OCI-LY7 (cell line): Measurements from ENCODE around the gene PCYOX1L. TPM values are rescaled to one million over a fixed set of nuclear protein-coding genes. Genes with fewer than 3 reads are reported as not detected.
"Not testable (repeated sequence)": the region's sequence is repeated elsewhere in the genome, so short reads cannot be mapped to it uniquely, and the experiment has no call there.

ENCODE experiments used
- BruUV-seq: library from RNA; stranded (reverse); fragments of 400-500 nt; replicated peaks from 2 replicates; lab custom pipeline; 2021; lab: Mats Ljungman, UMichigan
- CTCF ChIA-PET: fragments of 300-600 bp; sonication (Branson Sonifier 250); formaldehyde crosslinking; loops from one replicate; lab custom pipeline; 2022; ENCODE audit warnings: antibody characterized with exemption; ENCODE audit not compliant: unreplicated experiment; lab: Charles Lee
- POLR2A ChIA-PET: fragments of 300-600 bp; sonication (Branson Sonifier 250); formaldehyde crosslinking; loops from one replicate; lab custom pipeline; 2022; ENCODE audit warnings: antibody characterized with exemption; lab: Charles Lee
- DNase-seq: peaks from one replicate; pipeline ENCODE4 v3.0.0-alpha.2; 2015; ENCODE audit warnings: low spot score
- H2AFZ ChIP-seq: fragments of 200-600 bp; sonication (generic), shearing (Covaris generic); 2 replicates; pipeline ENCODE4 v1.6.1; 2014; ENCODE audit warnings: mild to moderate bottlenecking, antibody characterized with exemption, low read length, moderate library complexity
- H3K27ac ChIP-seq: fragments of 200-600 bp; sonication (generic); 2 replicates; pipeline ENCODE4 v1.5.1; 2014; ENCODE audit warnings: mixed run types, low read depth, mild to moderate bottlenecking, moderate library complexity, low read length, inconsistent platforms; ENCODE audit not compliant: poor library complexity, severe bottlenecking
- H3K36me3 ChIP-seq: fragments of 200-600 bp; sonication (generic); 2 replicates; pipeline ENCODE4 v1.6.1; 2014; ENCODE audit warnings: mild to moderate bottlenecking, antibody characterized with exemption, low read length, moderate library complexity, mixed read lengths; ENCODE audit not compliant: insufficient read depth
- H3K4me1 ChIP-seq: fragments of 200-600 bp; sonication (generic); 2 replicates; pipeline ENCODE4 v1.5.1; 2014; ENCODE audit warnings: mild to moderate bottlenecking, low read length; ENCODE audit not compliant: insufficient read depth, poor library complexity, severe bottlenecking
- H3K4me2 ChIP-seq: fragments of 200-600 bp; sonication (generic); 2 replicates; pipeline ENCODE4 v1.6.1; 2014; ENCODE audit warnings: mild to moderate bottlenecking, low read length
- H3K4me3 ChIP-seq: fragments of 200-600 bp; sonication (generic); 2 replicates; pipeline ENCODE4 v1.5.1; 2014; ENCODE audit warnings: mild to moderate bottlenecking, low read depth, low read length; ENCODE audit not compliant: poor library complexity, severe bottlenecking
- H3K79me2 ChIP-seq: fragments of 200-600 bp; sonication (generic); 2 replicates; pipeline ENCODE4 v1.6.1; 2016; ENCODE audit warnings: low read depth, mild to moderate bottlenecking, low read length, moderate library complexity, mixed read lengths; ENCODE audit not compliant: insufficient read depth
- H3K9me2 ChIP-seq: fragments of 200-600 bp; sonication (generic); 2 replicates; pipeline ENCODE4 v1.6.1; 2016; ENCODE audit warnings: mild to moderate bottlenecking, low read length, mixed read lengths; ENCODE audit not compliant: insufficient read depth
- H3K9me3 ChIP-seq: fragments of 200-600 bp; sonication (generic); 2 replicates; pipeline ENCODE4 v1.6.1; 2014; ENCODE audit warnings: mild to moderate bottlenecking, mixed run types, low read length, mixed read lengths
- H4K20me1 ChIP-seq: fragments of 200-600 bp; sonication (generic); 2 replicates; pipeline ENCODE4 v1.6.1; 2014; ENCODE audit warnings: mild to moderate bottlenecking, antibody characterized with exemption, low read length, moderate library complexity, mixed read lengths; ENCODE audit not compliant: insufficient read depth
- CTCF ChIP-seq: fragments of 200-600 bp; sonication (generic); conservative IDR thresholded peaks from 2 replicates; pipeline ENCODE4 v1.5.1; 2014; ENCODE audit warnings: mild to moderate bottlenecking, antibody characterized with exemption, low read length, moderate library complexity, mixed read lengths
- EZH2phosphoT487 ChIP-seq: fragments of 200-600 bp; sonication (generic); IDR thresholded peaks from 2 replicates; pipeline ENCODE4 v1.6.1; 2018; ENCODE audit warnings: low read depth, borderline replicate concordance, mild to moderate bottlenecking, mixed run types, antibody characterized with exemption, low read length, moderate library complexity, mixed read lengths
- intact Hi-C: fragments of 100-400 bp; cut with micrococcal nuclease; formaldehyde crosslinking; loops from one replicate; pipeline ENCODE4 v1.10.0; 2022; ENCODE audit not compliant: unreplicated experiment
- total RNA-seq, 2 experiments: library from RNA; depleted of rRNA in 1 of 2; stranded (reverse); fragments of >200 nt in 1 of 2; shearing (Covaris generic) in 1 of 2; gene quantifications; 2 replicates each; pipeline ENCODE4 v1.2.3, GENCODE V29; 2014 to 2022

PCYOX1L gene
- total RNA-seq, 2 experiments from 2014 or later, result 22.5 to 33.3 TPM

- Histone ChIP-seq H3K36me3 (no peaks in the 10 kb centered on the region), H3K79me2 (no peaks in the 10 kb centered on the region), H2AFZ (no peak overlapping the region), H3K27ac (no peak overlapping the region), H3K9me3 (no peaks in the 10 kb centered on the region), H3K4me1 (no peaks in the 10 kb centered on the region), H3K4me3 (no peak overlapping the region), H3K4me2 (no peak overlapping the region), H3K9me2 (no peaks in the 10 kb centered on the region), H4K20me1 (no peaks in the 10 kb centered on the region)
- DNase-seq, result no peak
- BruUV-seq, result no TSS peak
- TF ChIP-seq CTCF (no peak), EZH2phosphoT487 (no peak)
- ChIA-PET CTCF (interaction anchor here (0.5 to 0.6 kb wide), 2 partner anchors 13 to 221 kb away, joined by 3 to 5 read pairs; no protein-coding TSS in a partner anchor), POLR2A (interaction anchor here (1.5 kb wide), 1 partner anchor 11 kb away, joined by 4 read pairs; no protein-coding TSS in a partner anchor)
- intact Hi-C loops, result no loop called here
These were observed 32.0 kb downstream of the PCYOX1L start for GRCh38 chr5:149389552-149390495.

GRCh38 chr5:149391076-149391475, 33.2 kb downstream of the PCYOX1L start:
- not testable (repeated sequence) for DNase-seq

GRCh38 chr5:149391524-149391923, 33.7 kb downstream of the PCYOX1L start:
- BruUV-seq, result no TSS peak
- CTCF ChIA-PET, result no interaction called here
- POLR2A ChIA-PET, result no interaction called here
- DNase-seq, result no peak
- Histone ChIP-seq H3K36me3 (no peaks in the 10 kb centered on the region), H3K9me3 (no peaks in the 10 kb centered on the region), H4K20me1 (no peaks in the 10 kb centered on the region), H3K27ac (no peak overlapping the region), H3K4me2 (no peak overlapping the region), H3K79me2 (no peaks in the 10 kb centered on the region), H3K9me2 (no peaks in the 10 kb centered on the region), H3K4me1 (no peaks in the 10 kb centered on the region), H3K4me3 (no peak overlapping the region), H2AFZ (no peak overlapping the region)
- TF ChIP-seq CTCF (no peak), EZH2phosphoT487 (no peak)
- intact Hi-C loops, result no loop called here

More at GRCh38 chr5:149391076-149391475, 33.2 kb downstream of the PCYOX1L start:
- H4K20me1 ChIP-seq, H3K79me2 ChIP-seq, BruUV-seq, H2AFZ ChIP-seq, intact Hi-C loops, H3K36me3 ChIP-seq, H3K4me2 ChIP-seq, H3K4me3 ChIP-seq, H3K4me1 ChIP-seq, H3K27ac ChIP-seq, H3K9me3 ChIP-seq, H3K9me2 ChIP-seq: not testable (repeated sequence)
- ChIA-PET POLR2A (interaction anchor here (1.5 kb wide), 1 partner anchor 10 kb away, joined by 4 read pairs; no protein-coding TSS in a partner anchor), CTCF (interaction anchor here (0.6 kb wide), 1 partner anchor 519 kb away, joined by 5 read pairs; no protein-coding TSS in a partner anchor)
